H1 (cell line): ENCODE data around the gene NKTR. TPM values are rescaled to one million over a fixed set of nuclear protein-coding genes. Genes with fewer than 3 reads are reported as not detected.

Experiments used
- CREB1 ChIP-seq: IDR thresholded peaks from 2 replicates; pipeline ENCODE4 v1.6.1; 2012; ENCODE audit warnings: inconsistent platforms
- CTBP2 ChIP-seq: IDR thresholded peaks from 2 replicates; pipeline ENCODE4 v1.7.0; 2011; ENCODE audit warnings: borderline replicate concordance, mild to moderate bottlenecking, moderate library complexity, mixed read lengths, low read length; ENCODE audit not compliant: insufficient read depth, insufficient read length
- GABPA ChIP-seq: IDR thresholded peaks from 2 replicates; pipeline ENCODE4 v1.6.1; 2011; ENCODE audit warnings: mild to moderate bottlenecking, low read length, moderate library complexity, borderline replicate concordance; ENCODE audit not compliant: insufficient read depth
- GTF2F1 ChIP-seq: IDR thresholded peaks from 2 replicates; pipeline ENCODE4 v1.6.1; 2012; ENCODE audit warnings: low read depth, low read length, improper control_type of control experiment, borderline replicate concordance
- JUND ChIP-seq: IDR thresholded peaks from 2 replicates; pipeline ENCODE4 v1.6.1; 2011; ENCODE audit warnings: mild to moderate bottlenecking, improper control_type of control experiment, low read length
- MAFK ChIP-seq: IDR thresholded peaks from 2 replicates; pipeline ENCODE4 v1.6.1; 2012; ENCODE audit warnings: low read depth, mild to moderate bottlenecking, improper control_type of control experiment, low read length
- RXRA ChIP-seq: IDR thresholded peaks from 2 replicates; pipeline ENCODE4 v1.6.1; 2011; ENCODE audit warnings: low read depth, mild to moderate bottlenecking, low read length, moderate library complexity; ENCODE audit not compliant: insufficient read depth
- SAP30 ChIP-seq: fragments of 300-600 bp; sonication (generic); IDR thresholded peaks from 2 replicates; pipeline ENCODE4 v1.7.1; 2012; ENCODE audit warnings: low read length, moderate library complexity, mild to moderate bottlenecking, inconsistent platforms; ENCODE audit not compliant: insufficient read depth, insufficient replicate concordance
- TAF7 ChIP-seq: optimal IDR thresholded peaks from 2 replicates; pipeline ENCODE3; 2011; ENCODE audit warnings: low read depth, mild to moderate bottlenecking, inconsistent platforms, low read length, moderate library complexity, borderline replicate concordance
- TEAD4 ChIP-seq: IDR thresholded peaks from 2 replicates; pipeline ENCODE4 v1.6.1; 2012; ENCODE audit warnings: low read depth, low read length, inconsistent platforms, mixed read lengths
- polyA plus RNA-seq, 7 experiments: library from polyadenylated mRNA; depleted of rRNA in 3 of 7; stranded (reverse) in 5 of 7; unstranded in 2 of 7; fragments of >200 nt in 5 of 7; fragments of 200-250 nt in 2 of 7; gene quantifications; 1 replicate in 5 of 7; 2 replicates in 1 of 7; 4 replicates in 1 of 7; pipeline versions ENCODE4 v1.2.1 to v1.2.3, GENCODE V29; 2011 to 2013; ENCODE audit warnings: missing spikeins in 2 of 7, mixed read lengths in 2 of 7
- total RNA-seq: library from RNA; stranded (reverse); fragmentation: NEBNext Ultra II Directional; extraction: Animal tissue kit (Norgen Biotek cat#: 25700); gene quantifications from 2 replicates; pipeline ENCODE4 v1.2.1, GENCODE V29; 2021
- TF ChIP-seq, protein P1 (sequence below): fragments of 300-600 bp; sonication (generic); IDR thresholded peaks from 2 replicates; pipeline ENCODE4 v1.7.1; 2012; ENCODE audit warnings: low read length, moderate library complexity, mild to moderate bottlenecking, inconsistent platforms; ENCODE audit not compliant: insufficient replicate concordance

The NKTR gene
- total and polyA plus RNA-seq, 2 of the 8 experiments (the other 6 are each of a cell fraction or from before 2014, with no cell fraction given) = 24.1 to 62.2 TPM

- TF ChIP-seq, protein P1, sequence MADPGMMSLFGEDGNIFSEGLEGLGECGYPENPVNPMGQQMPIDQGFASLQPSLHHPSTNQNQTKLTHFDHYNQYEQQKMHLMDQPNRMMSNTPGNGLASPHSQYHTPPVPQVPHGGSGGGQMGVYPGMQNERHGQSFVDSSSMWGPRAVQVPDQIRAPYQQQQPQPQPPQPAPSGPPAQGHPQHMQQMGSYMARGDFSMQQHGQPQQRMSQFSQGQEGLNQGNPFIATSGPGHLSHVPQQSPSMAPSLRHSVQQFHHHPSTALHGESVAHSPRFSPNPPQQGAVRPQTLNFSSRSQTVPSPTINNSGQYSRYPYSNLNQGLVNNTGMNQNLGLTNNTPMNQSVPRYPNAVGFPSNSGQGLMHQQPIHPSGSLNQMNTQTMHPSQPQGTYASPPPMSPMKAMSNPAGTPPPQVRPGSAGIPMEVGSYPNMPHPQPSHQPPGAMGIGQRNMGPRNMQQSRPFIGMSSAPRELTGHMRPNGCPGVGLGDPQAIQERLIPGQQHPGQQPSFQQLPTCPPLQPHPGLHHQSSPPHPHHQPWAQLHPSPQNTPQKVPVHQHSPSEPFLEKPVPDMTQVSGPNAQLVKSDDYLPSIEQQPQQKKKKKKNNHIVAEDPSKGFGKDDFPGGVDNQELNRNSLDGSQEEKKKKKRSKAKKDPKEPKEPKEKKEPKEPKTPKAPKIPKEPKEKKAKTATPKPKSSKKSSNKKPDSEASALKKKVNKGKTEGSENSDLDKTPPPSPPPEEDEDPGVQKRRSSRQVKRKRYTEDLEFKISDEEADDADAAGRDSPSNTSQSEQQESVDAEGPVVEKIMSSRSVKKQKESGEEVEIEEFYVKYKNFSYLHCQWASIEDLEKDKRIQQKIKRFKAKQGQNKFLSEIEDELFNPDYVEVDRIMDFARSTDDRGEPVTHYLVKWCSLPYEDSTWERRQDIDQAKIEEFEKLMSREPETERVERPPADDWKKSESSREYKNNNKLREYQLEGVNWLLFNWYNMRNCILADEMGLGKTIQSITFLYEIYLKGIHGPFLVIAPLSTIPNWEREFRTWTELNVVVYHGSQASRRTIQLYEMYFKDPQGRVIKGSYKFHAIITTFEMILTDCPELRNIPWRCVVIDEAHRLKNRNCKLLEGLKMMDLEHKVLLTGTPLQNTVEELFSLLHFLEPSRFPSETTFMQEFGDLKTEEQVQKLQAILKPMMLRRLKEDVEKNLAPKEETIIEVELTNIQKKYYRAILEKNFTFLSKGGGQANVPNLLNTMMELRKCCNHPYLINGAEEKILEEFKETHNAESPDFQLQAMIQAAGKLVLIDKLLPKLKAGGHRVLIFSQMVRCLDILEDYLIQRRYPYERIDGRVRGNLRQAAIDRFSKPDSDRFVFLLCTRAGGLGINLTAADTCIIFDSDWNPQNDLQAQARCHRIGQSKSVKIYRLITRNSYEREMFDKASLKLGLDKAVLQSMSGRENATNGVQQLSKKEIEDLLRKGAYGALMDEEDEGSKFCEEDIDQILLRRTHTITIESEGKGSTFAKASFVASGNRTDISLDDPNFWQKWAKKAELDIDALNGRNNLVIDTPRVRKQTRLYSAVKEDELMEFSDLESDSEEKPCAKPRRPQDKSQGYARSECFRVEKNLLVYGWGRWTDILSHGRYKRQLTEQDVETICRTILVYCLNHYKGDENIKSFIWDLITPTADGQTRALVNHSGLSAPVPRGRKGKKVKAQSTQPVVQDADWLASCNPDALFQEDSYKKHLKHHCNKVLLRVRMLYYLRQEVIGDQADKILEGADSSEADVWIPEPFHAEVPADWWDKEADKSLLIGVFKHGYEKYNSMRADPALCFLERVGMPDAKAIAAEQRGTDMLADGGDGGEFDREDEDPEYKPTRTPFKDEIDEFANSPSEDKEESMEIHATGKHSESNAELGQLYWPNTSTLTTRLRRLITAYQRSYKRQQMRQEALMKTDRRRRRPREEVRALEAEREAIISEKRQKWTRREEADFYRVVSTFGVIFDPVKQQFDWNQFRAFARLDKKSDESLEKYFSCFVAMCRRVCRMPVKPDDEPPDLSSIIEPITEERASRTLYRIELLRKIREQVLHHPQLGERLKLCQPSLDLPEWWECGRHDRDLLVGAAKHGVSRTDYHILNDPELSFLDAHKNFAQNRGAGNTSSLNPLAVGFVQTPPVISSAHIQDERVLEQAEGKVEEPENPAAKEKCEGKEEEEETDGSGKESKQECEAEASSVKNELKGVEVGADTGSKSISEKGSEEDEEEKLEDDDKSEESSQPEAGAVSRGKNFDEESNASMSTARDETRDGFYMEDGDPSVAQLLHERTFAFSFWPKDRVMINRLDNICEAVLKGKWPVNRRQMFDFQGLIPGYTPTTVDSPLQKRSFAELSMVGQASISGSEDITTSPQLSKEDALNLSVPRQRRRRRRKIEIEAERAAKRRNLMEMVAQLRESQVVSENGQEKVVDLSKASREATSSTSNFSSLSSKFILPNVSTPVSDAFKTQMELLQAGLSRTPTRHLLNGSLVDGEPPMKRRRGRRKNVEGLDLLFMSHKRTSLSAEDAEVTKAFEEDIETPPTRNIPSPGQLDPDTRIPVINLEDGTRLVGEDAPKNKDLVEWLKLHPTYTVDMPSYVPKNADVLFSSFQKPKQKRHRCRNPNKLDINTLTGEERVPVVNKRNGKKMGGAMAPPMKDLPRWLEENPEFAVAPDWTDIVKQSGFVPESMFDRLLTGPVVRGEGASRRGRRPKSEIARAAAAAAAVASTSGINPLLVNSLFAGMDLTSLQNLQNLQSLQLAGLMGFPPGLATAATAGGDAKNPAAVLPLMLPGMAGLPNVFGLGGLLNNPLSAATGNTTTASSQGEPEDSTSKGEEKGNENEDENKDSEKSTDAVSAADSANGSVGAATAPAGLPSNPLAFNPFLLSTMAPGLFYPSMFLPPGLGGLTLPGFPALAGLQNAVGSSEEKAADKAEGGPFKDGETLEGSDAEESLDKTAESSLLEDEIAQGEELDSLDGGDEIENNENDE = no peak
- TF ChIP-seq SAP30 (no peak), CTBP2 (no peak), TAF7 (no peak), CREB1 (no peak), JUND (no peak), RXRA (no peak), GTF2F1 (no peak), GABPA (no peak), TEAD4 (no peak), MAFK (no peak)
Observed at GRCh38 chr3:42637001-42637400, 36.5 kb downstream of the NKTR start (continued).
